Measurements from ENCODE around the gene LRIT2. TPM values are rescaled to one million over a fixed set of nuclear protein-coding genes. Genes with fewer than 3 reads are reported as not detected.
A peak's percentile ranks its signal among the peaks of the same experiment; 100 is the strongest.

The LRIT2 gene
- total RNA-seq, 1 experiment from 2014 or later, result not detected

- in situ Hi-C loops (cut with HindIII; ENCODE audit: low pct_unique_long_range_greater_than_20kb, low sequenced_read_pairs) (no loop called here), intact Hi-C loops (cut with micrococcal nuclease; ENCODE audit: unreplicated experiment) (no loop called here)
- DNase-seq (ENCODE audit: low read depth, low spot score), result no peak
- Histone ChIP-seq H3K9me3 (ENCODE audit: control insufficient read depth, insufficient read depth, low read depth, low read length) (no peaks in the 10 kb centered on the region), H3K4me3 (ENCODE audit: low read depth in 2 of 2, low read length in 2 of 2) (no peak overlapping the region), H3K27ac (ENCODE audit: low read length) (no peak overlapping the region), H3K27me3 (ENCODE audit: control insufficient read depth, insufficient read depth, low read length) (no peaks in the 10 kb centered on the region), H3K4me1 (ENCODE audit: control insufficient read depth, insufficient read depth, low read length) (no peaks in the 10 kb centered on the region), H3K36me3 (ENCODE audit: control insufficient read depth, insufficient read depth, low read length) (no peaks in the 10 kb centered on the region)
- ChIA-PET POLR2A (no interaction called here), CTCF (no interaction called here)
- no peak for ATAC-seq
- no TSS peak for BruUV-seq (replicated peaks)
- no peak for TF ChIP-seq CTCF (IDR thresholded peaks at IDR 0.05)
- TF ChIP-seq TCF7L2 (IDR thresholded peaks at IDR 0.05; ENCODE audit: low read depth, low read length), result no peak
- no peak for TF ChIP-seq POLR2AphosphoS5 (IDR thresholded peaks at IDR 0.05; ENCODE audit: low read depth, low read length)
- TF ChIP-seq REST (IDR thresholded peaks at IDR 0.05; ENCODE audit: insufficient read depth in 1 of 2, low read depth in 2 of 2, low read length in 1 of 2), result no peak
- TF ChIP-seq SIN3A (IDR thresholded peaks at IDR 0.05; ENCODE audit: borderline replicate concordance, insufficient read depth, low read depth, low read length), result no peak
These were observed 47.2 kb downstream of the LRIT2 start for GRCh38 chr10:84178160-84178609.

- TF ChIP-seq TCF7L2 (IDR thresholded peaks at IDR 0.05; ENCODE audit: low read depth, low read length) (no peak), SIN3A (IDR thresholded peaks at IDR 0.05; ENCODE audit: borderline replicate concordance, insufficient read depth, low read depth, low read length) (no peak), CTCF (IDR thresholded peaks at IDR 0.05) (no peak), POLR2AphosphoS5 (IDR thresholded peaks at IDR 0.05; ENCODE audit: low read depth, low read length) (no peak), REST (IDR thresholded peaks at IDR 0.05; ENCODE audit: insufficient read depth in 1 of 2, low read depth in 2 of 2, low read length in 1 of 2) (no peak)
- Histone ChIP-seq H3K27me3 (ENCODE audit: control insufficient read depth, insufficient read depth, low read length) (no peaks in the 10 kb centered on the region), H3K9me3 (ENCODE audit: control insufficient read depth, insufficient read depth, low read depth, low read length) (no peaks in the 10 kb centered on the region), H3K4me1 (ENCODE audit: control insufficient read depth, insufficient read depth, low read length) (no peaks in the 10 kb centered on the region), H3K4me3 (ENCODE audit: low read depth in 2 of 2, low read length in 2 of 2) (no peak overlapping the region), H3K36me3 (ENCODE audit: control insufficient read depth, insufficient read depth, low read length) (no peaks in the 10 kb centered on the region), H3K27ac (ENCODE audit: low read length) (no peak overlapping the region)
- intact Hi-C loops (cut with micrococcal nuclease; ENCODE audit: unreplicated experiment), result no loop called here
- DNase-seq (ENCODE audit: low read depth, low spot score), result no peak
- POLR2A ChIA-PET, result no interaction called here
- in situ Hi-C loops (cut with HindIII; ENCODE audit: low pct_unique_long_range_greater_than_20kb, low sequenced_read_pairs), result no loop called here
- CTCF ChIA-PET, result no interaction called here
- peak; percentile 55 for ATAC-seq
- no TSS peak for BruUV-seq (replicated peaks)
These were observed 47.7 kb downstream of the LRIT2 start for GRCh38 chr10:84177541-84178141.
